ENCODE data around the gene ARFGAP3.

Gene ARFGAP3

GRCh38 chr22:42819412-42820044 is 37.5 kb downstream of the ARFGAP3 start:
- no peak for DNase-seq

GRCh38 chr22:42817556-42817955 is 39.5 kb downstream of the ARFGAP3 start:
- no peak for DNase-seq

GRCh38 chr22:42816336-42816735 is 40.7 kb downstream of the ARFGAP3 start:
- DNase-seq = no peak

GRCh38 chr22:42814616-42815015 is 42.5 kb downstream of the ARFGAP3 start:
- DNase-seq = no peak

- no peak for DNase-seq
Measured at GRCh38 chr22:42814215-42814614, 42.9 kb downstream of the ARFGAP3 start.

- DNase-seq = no peak
Measured at GRCh38 chr22:42813501-42813900, 43.6 kb downstream of the ARFGAP3 start.

GRCh38 chr22:42811459-42811858 is 45.6 kb downstream of the ARFGAP3 start:
- no peak for DNase-seq

GRCh38 chr22:42808521-42808920 is 48.6 kb downstream of the ARFGAP3 start:
- DNase-seq = no peak

GRCh38 chr22:42807185-42807584 is 49.9 kb downstream of the ARFGAP3 start:
- no peak for DNase-seq

GRCh38 chr22:42805998-42806830 is 50.9 kb downstream of the ARFGAP3 start:
- DNase-seq = no peak

- no peak for DNase-seq
Measured at GRCh38 chr22:42805016-42805997, 51.8 kb downstream of the ARFGAP3 start.

- DNase-seq = no peak
Measured at GRCh38 chr22:42803389-42803788, 53.7 kb downstream of the ARFGAP3 start.

GRCh38 chr22:42801252-42802080 is 55.6 kb downstream of the ARFGAP3 start:
- DNase-seq = no peak

GRCh38 chr22:42800451-42801251 is 56.4 kb downstream of the ARFGAP3 start:
- DNase-seq = no peak

GRCh38 chr22:42799461-42800405 is 57.3 kb downstream of the ARFGAP3 start:
- no peak for DNase-seq

- no peak for DNase-seq
Measured at GRCh38 chr22:42799061-42799460, 58.0 kb downstream of the ARFGAP3 start.

- no peak for DNase-seq
Measured at GRCh38 chr22:42797011-42797410, 60.1 kb downstream of the ARFGAP3 start.

GRCh38 chr22:42796081-42796480 is 61.0 kb downstream of the ARFGAP3 start:
- no peak for DNase-seq

GRCh38 chr22:42794551-42795510 is 62.2 kb downstream of the ARFGAP3 start:
- DNase-seq = no peak
